GM11168 (cell line): ENCODE measurements around the gene CPXM2.
"Not testable (repeated sequence)": the region's sequence is repeated elsewhere in the genome, so short reads cannot be mapped to it uniquely, and the experiment has no call there.

ENCODE experiments used
- in situ Hi-C: fragments of 300-500 bp; cut with MboI; formaldehyde crosslinking; loops from one replicate; pipeline ENCODE4 v1.12.0; 2022; ENCODE audit warnings: low sequenced_read_pairs; ENCODE audit not compliant: unreplicated experiment

The CPXM2 gene

GRCh38 chr10:123750901-123751300 is 140.7 kb downstream of the CPXM2 start:
- in situ Hi-C loops: no loop called here

GRCh38 chr10:123748711-123749110 is 142.9 kb downstream of the CPXM2 start:
- in situ Hi-C loops: no loop called here

- in situ Hi-C loops: no loop called here
These were observed 144.2 kb downstream of the CPXM2 start for GRCh38 chr10:123747426-123747825.

- in situ Hi-C loops: no loop called here
These were observed 144.7 kb downstream of the CPXM2 start for GRCh38 chr10:123746942-123747341.

GRCh38 chr10:123746520-123746919 is 145.1 kb downstream of the CPXM2 start:
- in situ Hi-C loops: no loop called here

- in situ Hi-C loops: no loop called here
These were observed 145.5 kb downstream of the CPXM2 start for GRCh38 chr10:123746061-123746460.

GRCh38 chr10:123744224-123744536 is 147.4 kb downstream of the CPXM2 start:
- in situ Hi-C loops: no loop called here

GRCh38 chr10:123743441-123744223 is 148.0 kb downstream of the CPXM2 start:
- in situ Hi-C loops: no loop called here

GRCh38 chr10:123742751-123743440 is 148.7 kb downstream of the CPXM2 start:
- in situ Hi-C loops: no loop called here

- in situ Hi-C loops: no loop called here
These were observed 149.9 kb downstream of the CPXM2 start for GRCh38 chr10:123741711-123742110.

- in situ Hi-C loops: no loop called here
These were observed 150.5 kb downstream of the CPXM2 start for GRCh38 chr10:123741146-123741545.

- in situ Hi-C loops: not testable (repeated sequence)
These were observed 154.7 kb downstream of the CPXM2 start for GRCh38 chr10:123736917-123737316.

GRCh38 chr10:123729523-123729922 is 162.1 kb downstream of the CPXM2 start:
- in situ Hi-C loops: no loop called here

GRCh38 chr10:123726836-123727235 is 164.8 kb downstream of the CPXM2 start:
- in situ Hi-C loops: no loop called here

- in situ Hi-C loops: no loop called here
These were observed 165.2 kb downstream of the CPXM2 start for GRCh38 chr10:123726381-123726780.

GRCh38 chr10:123724747-123725146 is 166.9 kb downstream of the CPXM2 start:
- in situ Hi-C loops: no loop called here

GRCh38 chr10:123722351-123722750 is 169.3 kb downstream of the CPXM2 start:
- in situ Hi-C loops: no loop called here

- in situ Hi-C loops: no loop called here
These were observed 170.1 kb downstream of the CPXM2 start for GRCh38 chr10:123721441-123722049.

- in situ Hi-C loops: no loop called here
These were observed 171.1 kb downstream of the CPXM2 start for GRCh38 chr10:123720536-123720935.

- in situ Hi-C loops: no loop called here
These were observed 173.0 kb downstream of the CPXM2 start for GRCh38 chr10:123718544-123719060.

GRCh38 chr10:123717336-123717735 is 174.3 kb downstream of the CPXM2 start:
- in situ Hi-C loops: no loop called here
